GM19240 (cell line): ENCODE data around the gene CDH4.
"Not testable (repeated sequence)": the region's sequence is repeated elsewhere in the genome, so short reads cannot be mapped to it uniquely, and the experiment has no call there.

Source experiments
- DNase-seq: peaks from one replicate; pipeline ENCODE4 v3.0.0; 2011; ENCODE audit warnings: low spot score; ENCODE audit not compliant: insufficient read length

Gene CDH4

DNA sequence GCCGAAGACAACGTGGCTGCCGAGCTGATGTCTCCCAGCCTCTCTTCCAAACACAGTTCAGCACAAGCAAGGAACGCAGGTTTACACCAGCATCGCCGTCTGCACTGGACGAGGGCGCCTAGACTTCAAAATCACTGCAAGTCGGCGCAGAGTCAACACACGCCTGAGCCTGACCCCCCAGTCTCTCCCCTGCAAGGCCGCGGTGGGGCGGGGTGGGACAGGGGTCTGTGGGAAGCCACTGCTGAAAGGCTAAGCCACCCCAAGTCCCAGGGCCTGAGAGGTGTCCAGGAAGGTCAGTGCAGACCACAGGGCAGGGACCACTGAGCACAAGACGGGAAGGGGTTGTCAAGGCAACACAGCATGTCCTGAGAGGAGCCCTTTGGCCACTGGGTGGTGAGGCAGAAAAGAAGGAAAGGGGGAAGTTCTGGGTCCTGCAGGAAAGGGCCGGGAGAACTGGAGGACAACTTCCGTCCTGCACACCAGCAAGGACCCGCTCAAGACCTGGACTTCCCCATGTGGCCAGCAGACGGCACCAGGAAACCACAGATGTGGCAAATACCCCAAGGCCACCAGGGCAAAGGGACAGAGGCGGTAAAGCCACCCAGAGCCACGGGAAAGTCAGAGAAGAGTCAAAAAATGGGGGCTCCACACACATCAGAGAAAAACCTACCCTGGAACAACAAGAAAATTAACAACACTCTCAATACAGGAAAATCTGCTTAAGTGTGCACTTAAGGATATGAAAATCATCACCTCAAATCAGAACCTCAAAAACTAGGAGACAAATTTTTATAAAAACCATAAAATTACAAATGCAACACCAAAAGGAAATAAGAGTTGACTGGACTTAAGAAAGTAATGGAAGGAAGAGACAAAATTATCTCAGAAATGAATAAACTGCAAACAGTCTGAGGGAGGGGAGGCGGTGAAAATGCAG, 728.9 kb downstream of the CDH4 start:
- no peak for DNase-seq

DNA sequence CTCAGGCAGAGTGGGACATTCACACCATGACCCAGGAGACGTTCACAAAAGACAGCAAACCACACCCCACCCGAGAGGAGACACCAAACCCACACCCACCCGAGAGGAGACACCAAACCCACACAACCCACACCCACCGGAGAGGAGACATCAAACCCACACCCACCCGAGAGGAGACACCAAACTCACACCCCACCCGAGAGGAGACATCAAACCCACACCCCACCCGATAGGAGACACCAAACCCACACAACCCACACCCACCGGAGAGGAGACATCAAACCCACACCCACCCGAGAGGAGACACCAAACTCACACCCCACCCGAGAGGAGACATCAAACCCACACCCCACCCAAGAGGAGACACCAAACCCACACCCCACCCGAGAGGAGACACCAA, 729.6 kb downstream of the CDH4 start:
- not testable (repeated sequence) for DNase-seq

DNA sequence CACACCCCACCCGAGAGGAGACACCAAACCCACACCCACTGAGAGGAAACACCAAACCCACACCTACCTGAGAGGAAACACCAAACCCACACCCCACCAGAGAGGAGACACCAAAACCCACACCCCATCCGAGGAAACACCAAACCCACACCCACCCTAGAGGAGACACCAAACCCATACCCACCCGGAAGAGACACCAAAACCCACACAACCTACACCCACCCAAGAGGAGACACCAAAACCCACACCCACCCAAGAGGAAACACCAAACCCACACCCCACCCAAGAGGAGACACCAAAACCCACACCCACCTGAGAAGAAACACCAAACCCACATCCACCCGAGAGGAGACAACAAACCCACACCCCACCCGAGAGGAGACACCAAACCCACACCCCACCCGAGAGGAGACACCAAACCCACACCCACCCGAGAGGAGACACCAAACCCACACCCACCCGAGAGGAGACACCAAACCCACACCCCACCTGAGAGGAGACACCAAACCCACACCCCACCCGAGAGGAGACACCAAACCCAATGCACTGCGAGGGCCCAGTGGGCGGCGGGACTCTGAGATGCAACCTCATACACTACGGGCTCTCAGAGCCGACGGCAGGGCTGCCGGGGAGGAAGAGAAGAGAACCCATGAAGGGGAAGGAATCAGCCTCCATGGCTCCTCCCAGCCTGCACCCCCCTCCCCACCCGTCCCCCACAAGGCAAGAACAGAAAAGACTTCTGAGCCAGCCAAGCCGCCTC, 730.3 kb downstream of the CDH4 start:
- no peak for DNase-seq

DNA sequence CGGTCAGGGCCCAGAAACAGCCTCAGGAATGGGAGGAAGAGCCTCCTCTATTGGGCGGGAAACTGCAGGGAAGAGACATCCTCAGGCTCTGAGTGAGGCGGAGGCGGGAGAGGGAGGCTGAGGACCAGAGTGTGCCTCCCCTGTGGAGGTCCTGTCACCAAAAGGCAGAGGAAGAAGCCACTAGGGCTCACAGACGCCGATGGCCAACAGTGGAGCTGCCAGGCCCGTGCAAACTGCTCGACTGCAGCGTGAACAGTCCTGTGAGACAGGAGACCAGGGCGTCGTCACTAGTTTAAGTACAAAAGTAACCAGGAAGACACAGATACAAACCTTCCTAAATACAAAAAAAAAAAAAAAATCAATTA, 730.9 kb downstream of the CDH4 start:
- no peak for DNase-seq

DNA sequence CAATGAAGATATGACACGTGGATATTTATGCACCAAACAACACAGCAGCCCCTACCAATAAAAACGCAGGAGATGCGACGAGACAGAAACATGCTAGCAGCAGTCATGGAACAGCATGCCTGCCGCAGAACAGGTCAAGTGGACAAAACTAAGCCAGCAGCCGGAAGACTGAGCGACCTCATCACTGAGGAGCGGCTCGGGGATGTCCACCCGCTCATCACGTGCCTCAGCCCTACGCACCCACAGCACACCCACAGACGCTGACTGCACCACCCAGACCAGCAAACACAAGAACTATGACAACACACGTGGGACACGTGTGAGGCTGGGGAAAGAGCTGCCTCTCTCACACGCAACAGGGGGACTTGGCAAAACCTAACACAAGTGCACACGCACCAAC, 731.9 kb downstream of the CDH4 start:
- no peak for DNase-seq

DNA sequence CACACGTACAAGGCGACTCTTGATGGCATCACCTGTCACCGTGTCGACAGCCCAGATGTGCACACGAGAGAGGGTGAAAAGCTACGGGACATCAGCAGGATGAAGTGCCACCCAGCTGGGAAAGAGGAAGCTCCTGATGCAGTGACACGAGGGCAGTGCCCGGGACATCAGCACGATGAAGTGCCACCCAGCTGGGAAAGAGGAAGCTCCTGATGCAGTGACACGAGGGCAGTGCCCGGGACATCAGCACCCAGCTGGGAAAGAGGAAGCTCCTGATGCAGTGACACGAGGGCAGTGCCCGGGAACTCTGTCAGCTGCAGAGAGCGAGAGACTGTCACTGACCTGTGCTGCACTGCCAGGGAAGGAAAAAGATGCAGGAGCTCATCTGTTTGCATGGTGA, 732.4 kb downstream of the CDH4 start:
- not testable (repeated sequence) for DNase-seq

DNA sequence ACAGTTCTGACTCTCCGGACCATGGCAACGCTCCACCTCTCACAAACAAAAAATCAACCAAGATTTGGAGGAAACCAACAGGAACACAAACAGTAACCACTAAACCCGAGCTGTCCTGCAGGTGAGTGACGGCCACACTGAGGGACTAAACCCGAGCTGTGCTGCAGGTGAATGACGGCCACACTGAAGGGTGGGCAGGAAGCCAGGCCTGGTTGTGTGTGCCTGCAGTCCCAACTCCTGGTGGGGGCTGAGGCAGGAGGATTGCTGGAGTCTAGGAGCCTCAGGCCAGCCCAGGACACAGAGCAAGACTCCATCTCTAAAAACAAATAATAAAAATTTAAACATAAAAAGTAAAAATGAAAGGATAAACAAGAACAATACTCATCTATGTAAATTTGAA, 733.0 kb downstream of the CDH4 start:
- DNase-seq: no peak

DNA sequence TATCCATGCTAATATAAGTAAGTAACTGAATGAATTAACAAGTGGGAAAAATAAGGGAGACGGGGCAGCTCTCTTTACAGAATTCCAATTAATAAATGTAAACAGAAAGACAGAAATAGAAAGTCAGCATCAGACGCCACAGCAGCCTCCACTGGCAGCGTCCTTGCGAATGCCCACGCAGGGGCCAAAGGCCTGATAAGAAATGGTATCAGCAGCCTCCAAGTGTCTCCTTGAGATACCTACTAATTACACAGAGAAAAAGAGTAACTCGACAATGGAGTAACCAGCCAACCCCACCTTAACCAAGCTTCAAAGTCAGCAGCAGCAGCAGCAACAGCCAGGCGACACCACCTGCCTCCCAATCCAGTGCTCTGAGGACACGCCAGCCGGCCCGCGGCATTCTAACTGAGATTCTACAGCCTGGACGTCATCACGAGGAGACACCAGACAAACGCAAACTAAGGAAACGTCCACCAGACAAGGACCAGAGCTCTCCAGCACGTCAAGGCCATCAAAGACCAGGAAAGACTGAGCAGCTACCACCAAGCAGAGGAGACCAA, 734.8 kb downstream of the CDH4 start:
- no peak for DNase-seq

DNA sequence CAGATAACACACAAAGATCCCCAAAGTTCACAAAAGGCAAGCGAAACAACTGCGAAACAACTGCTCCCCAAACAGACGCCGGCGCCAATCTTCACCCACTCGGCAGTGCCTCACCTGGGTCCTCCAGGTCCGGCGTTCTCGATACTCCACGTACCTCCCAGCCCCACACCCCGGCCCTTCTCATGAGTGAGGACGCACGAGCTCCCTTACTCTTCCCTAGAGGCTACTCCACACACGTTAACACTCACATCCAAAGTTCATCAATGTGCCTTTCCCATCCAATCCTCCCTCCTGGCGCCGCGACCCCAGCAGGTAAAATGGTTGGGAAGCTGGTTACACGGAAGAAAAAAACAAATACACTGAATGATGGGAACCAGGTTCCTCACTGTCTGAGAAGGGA, 736.6 kb downstream of the CDH4 start:
- no peak for DNase-seq

DNA sequence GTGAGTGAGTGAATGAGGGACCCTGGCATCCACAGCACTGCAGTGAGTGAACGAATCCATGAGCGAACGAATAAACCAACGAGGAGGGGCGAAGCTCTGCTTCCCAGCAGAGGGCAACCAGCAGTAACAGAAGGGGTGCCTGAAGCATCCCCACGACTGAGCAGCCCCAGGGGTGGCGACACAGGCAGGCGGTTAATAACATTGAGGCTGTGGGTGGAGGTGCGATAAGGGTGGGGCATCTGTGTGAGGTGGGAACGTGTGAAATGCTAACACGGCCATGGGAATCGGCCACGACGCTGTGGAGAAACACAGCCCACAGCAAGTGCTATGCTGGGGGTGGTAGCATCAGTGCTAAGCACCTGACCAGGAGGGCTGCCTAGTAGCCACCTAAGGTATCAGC, 737.7 kb downstream of the CDH4 start:
- DNase-seq: no peak
